Left lobe of liver (tissue), 2 donors: ENCODE data around the gene LIMA1. TPM values are rescaled to one million over a fixed set of nuclear protein-coding genes. Genes with fewer than 3 reads are reported as not detected.
"Not testable (repeated sequence)": the region's sequence is repeated elsewhere in the genome, so short reads cannot be mapped to it uniquely, and the experiment has no call there.

Experiments
- ATAC-seq: fragments of 200-7000 bp; cut with Tn5 transposase; one replicate; pipeline ENCODE4 v1.9.1; 2020; ENCODE audit warnings: mild to moderate bottlenecking, moderate library complexity
- DNase-seq: peaks from one replicate; pipeline ENCODE4 v3.0.0-alpha.2; 2020; ENCODE audit warnings: low spot score
- total RNA-seq: library from RNA; stranded (reverse); gene quantifications from one replicate; pipeline ENCODE4 v1.2.1, GENCODE V29; 2021
- donor health status: DM: no; HTN: no; CAD: no; lungs with moderate emphysema.
- donor health status: DM: no; HTN: yes; CAD: no.

The LIMA1 gene
- total RNA-seq, 1 donor from 2014 or later = 8.7 TPM

DNA sequence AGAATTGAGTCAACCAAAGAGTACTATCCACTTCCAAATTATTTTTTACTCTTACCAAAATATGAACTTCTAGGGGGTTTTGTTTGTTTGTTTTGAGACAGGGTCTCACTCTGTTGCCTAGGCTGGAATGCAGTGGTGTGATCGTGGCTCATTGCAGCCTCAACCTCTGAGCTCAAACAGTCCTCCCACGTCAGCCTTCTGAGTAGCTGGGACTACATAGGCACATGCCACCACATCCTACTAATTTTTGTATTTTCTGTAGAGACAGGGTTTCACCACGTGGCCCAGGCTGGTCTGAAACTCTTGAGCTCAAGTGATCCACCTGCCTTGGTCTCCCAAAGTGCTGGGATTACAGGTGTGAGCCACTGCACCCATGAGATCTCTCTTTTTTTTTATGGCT, 7.4 kb upstream of the LIMA1 start:
- not testable (repeated sequence) for ATAC-seq, DNase-seq

DNA sequence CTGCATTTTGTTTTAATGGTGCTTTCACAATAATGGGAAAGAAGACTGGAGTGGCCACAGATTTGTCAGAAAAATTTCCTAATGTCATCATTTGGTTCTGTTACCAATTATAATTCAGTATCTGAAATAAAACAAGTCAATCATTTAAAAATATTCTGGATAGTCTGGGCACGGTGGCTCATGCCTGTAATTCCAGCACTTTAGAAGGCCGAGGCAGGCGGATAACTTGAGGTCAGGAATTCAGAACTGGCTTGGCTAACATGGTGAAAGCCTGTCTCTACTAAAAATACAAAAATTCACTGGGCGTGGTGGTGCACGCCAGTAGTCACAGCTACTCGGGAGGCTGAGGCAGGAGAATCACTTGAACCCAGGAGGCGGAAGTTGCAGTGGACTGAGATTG, 4.0 kb upstream of the LIMA1 start:
- ATAC-seq (no peak), DNase-seq (no peak)

- ATAC-seq (no peak), DNase-seq (no peak)
Observed at GRCh38 chr12:50285253-50285652, 1.9 kb upstream of the LIMA1 start.

GRCh38 chr12:50282721-50283228, 545 bp downstream of the LIMA1 start:
- DNase-seq = no peak

GRCh38 chr12:50279501-50279900, 3.8 kb downstream of the LIMA1 start:
- ATAC-seq (no peak), DNase-seq (no peak)

More at GRCh38 chr12:50282721-50283228, 545 bp downstream of the LIMA1 start:
- peak; percentile 47 for ATAC-seq

DNA sequence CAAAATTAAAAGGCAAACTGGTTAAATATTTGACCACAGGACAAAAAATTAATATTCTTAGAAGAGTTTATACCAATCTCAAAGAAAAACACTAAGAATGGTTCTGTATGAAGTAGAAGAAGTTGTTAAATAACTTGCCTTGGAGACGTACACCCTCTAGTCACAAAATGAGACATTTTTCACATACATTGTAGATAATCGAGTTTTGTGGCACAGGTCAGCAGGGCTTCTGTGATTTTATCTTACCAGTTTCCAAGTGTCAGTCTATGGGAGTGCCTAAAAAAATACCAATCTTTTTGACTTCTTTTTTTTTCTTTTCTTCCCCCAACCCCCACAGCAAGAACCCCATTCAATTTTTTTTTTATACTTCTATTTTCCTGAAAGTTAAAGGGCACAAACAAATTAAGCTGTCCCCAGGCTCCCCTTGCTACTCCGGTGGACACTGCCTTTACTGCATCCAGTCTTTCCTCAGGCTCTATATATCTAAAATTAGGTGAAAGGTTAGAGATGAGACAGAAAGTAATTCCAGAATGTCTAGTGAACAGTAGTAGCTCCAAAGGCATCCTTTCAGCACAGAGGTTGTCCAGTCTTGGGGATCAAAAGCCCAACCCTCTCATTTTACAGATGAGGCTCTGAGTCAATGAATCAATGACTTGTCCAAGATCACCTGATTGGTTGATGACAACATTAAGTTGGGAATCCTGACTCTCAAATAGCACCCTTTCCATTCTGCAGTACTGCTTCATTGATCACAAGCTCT, 6.2 kb downstream of the LIMA1 start:
- DNase-seq (no peak), ATAC-seq (no peak)

DNA sequence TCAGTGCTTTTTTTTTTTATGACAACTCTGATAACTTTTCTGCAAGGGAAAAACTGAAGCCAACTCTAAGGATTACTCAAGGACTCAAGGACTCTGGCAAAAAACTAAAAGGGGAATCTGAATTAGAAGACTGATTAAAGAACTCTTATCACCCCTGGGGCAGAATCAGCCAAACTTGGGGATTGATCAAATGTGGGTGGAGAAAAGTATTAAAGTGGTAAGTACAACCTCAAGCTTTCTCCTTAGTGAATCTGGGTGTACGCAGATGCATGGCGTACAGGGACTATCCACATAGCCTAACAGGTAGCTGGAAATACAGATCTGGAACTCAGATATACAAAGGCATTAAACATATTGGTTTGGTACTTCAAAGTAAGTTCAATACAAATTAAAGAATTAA, 7.3 kb downstream of the LIMA1 start:
- DNase-seq = no peak
- no peak for ATAC-seq

- ATAC-seq = peak; percentile 59
- no peak for DNase-seq
Observed at GRCh38 chr12:50275556-50275955, 7.8 kb downstream of the LIMA1 start.

- not testable (repeated sequence) for DNase-seq, ATAC-seq
Observed at GRCh38 chr12:50275127-50275526, 8.2 kb downstream of the LIMA1 start.

DNA sequence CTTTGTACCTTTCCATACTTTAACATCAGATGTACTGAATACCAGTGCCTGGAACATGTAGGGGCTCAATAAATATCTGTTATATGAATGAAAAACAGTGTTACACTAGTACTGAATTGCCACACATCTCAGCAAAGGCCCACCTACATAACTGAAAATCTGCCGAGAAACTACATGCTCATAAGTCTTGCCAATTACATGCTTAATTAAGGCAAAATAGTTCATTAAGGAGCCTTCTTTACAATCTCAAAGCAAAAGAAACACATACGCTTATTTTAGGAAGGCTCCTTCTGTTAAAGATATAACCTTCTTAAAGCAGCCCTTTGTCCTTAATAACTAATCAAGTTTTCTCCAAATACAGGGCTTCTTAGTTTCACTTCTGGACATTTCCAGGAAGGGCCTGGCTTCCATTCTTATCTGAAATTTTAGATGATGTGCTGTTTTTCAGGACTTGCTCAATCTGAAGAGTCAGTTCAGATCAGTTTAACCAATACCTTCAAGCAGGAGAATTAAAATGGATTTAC, 11.5 kb downstream of the LIMA1 start:
- DNase-seq = no peak
- ATAC-seq = peak; percentile 73

DNA sequence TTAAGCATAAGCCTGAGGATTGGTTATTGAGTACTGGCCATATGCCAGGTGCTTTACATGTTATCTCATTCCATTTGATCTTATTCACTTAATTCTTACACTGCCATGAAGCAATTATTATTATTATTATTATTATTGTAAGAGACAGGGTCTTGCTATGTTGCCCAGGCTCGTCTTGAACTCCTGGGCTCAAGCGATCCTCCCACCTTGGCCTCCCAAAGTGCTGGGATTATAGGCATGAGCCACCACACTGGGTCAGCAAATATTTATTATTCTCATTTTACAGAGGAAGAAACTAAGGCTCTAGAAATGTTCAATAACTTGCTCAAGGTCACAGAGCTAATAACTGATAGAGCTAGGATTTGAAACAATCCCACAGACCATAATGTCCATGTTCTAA, 14.8 kb downstream of the LIMA1 start:
- no peak for ATAC-seq

DNA sequence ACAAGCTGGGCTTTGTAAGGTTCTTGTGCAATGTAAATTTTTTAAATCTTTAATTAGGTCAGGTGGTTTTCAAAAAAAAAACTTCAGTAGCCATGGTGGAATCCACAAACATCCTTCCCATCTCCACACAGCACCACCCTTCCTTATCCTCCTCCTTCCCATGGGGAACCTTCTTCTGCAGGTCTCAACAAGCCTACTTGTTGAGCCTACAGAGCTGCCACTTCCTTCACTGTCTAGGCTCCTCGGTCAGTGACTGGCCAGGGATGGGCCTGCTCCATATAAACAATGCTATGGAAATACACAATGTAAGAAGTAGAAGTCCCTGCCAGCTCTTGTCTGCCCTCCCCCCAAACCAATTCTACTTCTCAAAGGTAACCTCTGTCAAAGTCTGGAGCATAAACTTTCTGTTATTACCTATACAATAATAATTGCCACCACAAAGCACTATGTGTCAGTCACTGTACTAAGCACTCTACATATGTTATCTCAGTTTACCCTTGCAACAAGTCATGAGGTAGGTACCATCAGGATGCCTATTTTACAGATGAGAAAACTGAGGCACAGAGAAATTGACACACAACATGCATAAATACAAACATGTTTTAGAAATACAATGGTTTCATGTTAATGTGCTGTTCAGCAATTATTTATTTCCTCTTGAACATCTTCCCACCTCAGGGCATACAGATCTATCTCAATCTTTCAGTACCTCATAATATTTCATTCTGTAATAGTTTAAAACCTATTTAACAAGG, 17.4 kb downstream of the LIMA1 start:
- DNase-seq (no peak), ATAC-seq (no peak)

More for the DNA sequence above, 14.8 kb downstream of the LIMA1 start:
- no peak for DNase-seq

DNA sequence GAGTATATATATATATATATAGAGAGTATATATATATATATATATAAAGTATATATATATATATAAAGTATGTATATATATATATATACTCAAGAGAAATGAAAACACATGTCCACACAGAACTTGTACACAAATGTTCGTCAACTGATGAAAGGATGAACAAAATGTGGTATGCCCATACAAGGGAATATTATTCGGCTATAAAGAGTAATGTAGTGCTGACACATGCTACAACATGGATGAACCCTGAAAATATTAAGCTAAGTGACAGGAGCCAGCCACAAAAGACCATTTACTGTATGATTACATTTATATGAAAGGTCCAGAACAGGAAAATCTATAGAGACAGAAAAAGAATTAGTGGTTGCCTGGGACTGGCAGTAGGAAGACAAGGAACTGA, 19.5 kb downstream of the LIMA1 start:
- DNase-seq (no peak), ATAC-seq (no peak)

DNA sequence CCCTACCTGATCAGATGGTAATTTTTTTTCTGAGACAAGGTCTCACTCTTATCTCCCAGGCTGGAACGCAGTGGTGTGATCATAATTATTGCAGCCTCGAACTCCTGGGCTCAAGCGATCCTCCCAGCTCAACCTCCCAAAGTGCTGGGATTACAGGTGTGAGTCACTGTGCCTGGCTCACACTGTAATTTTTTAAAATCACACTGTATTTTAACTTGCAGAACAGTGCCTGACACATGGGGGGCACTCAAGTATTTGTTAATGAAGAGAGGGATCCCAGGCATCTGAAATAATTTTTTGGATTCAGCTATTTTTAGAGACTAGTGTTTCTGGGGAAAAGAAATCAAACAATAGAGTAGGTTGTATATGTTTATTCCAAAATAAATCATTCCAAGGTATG, 21.7 kb downstream of the LIMA1 start:
- ATAC-seq = no peak
- DNase-seq = no peak

- peak; percentile 97 for ATAC-seq
- DNase-seq = peak; percentile 75
Observed at GRCh38 chr12:50258167-50258551, 25.2 kb downstream of the LIMA1 start.

DNA sequence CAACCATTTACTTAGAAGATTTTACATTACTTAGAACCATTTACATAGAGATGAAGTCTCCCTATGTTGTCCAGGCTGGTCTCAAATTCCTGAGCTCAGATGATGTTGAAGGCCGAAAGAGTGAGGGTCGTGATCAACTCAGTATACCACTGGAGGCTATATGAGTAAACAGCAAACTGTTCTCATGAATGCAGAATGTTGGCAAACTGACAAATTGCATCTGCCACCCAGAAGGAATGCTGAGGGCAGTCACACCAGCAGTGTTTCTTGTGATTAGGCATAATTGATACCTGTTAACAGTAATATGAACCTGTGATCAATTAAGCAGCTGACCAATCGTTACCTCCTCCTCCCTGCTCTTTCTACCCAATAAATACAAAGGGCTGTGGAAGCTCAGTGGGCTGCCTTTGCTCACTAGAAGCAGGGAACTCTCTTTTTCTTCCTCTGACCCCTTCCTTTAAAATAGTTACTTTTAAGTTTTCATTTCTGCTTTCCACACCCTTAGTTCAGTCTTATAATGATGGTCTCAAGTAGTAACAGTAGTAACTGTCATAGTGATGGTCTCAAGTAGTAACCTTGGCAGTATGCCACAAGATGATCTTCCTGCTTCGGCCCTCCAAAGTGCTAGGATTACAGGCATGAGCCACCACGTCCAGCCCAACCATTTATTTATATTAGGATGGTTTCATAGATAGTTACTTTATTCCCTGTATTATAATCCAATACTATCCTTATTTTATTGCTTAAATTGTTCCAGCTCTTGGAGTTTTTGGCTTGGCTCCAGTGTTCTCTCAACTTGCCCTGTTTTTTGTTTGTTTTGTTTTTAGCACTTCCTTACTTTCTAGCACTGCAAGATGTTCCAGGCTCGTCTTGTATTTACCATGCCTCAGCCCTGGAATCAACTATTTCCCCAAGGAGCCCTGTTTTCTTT, 25.8 kb downstream of the LIMA1 start:
- peak; percentile 12 for ATAC-seq
- DNase-seq = no peak

- ATAC-seq = no peak
- DNase-seq = no peak
Observed at GRCh38 chr12:50256761-50257160, 26.6 kb downstream of the LIMA1 start.

- DNase-seq = no peak
- no peak for ATAC-seq
Observed at GRCh38 chr12:50252977-50253602, 30.2 kb downstream of the LIMA1 start.

DNA sequence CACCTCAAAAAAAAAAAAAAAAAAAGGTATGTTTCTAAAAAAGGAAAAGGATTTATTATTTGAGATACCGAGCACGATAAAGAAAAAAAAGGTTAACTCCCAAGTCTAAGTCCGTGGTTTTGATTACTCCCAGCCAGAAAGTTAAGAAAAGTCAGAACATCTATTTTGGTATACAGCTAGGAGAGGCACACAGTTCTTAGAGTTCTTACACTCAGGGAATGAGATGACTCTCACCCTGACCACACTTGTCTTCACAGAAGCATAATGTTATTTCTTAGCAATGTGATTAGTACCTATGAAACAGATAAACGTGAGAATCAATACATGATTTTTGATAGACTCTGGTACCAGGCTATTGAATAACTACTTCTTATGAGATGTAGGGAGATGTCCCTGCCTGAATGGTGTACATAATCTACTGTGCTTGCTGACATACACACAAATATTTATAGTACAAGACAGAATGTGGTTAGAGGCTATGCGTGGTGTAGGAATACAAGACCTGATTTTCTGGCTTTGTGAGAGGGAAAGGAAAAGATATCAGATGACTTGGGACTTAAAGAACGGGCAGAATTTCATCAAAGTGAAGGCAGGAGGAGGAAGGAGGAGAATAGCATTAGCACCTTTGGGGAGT, 31.6 kb downstream of the LIMA1 start:
- no peak for DNase-seq
- no peak for ATAC-seq
